GM12875 (cell line): Measurements from ENCODE around the gene CDH13.

Experiments
- H3K4me3 ChIP-seq: one replicate; pipeline ENCODE4 v1.5.1; 2011; ENCODE audit warnings: low read depth, low read length, control low read depth
- TF ChIP-seq, protein P1 (sequence below): IDR thresholded peaks from 2 replicates; pipeline ENCODE4 v1.5.1; 2011; ENCODE audit warnings: low read depth, mild to moderate bottlenecking, control low read depth, inconsistent platforms, low read length, moderate library complexity, borderline replicate concordance; ENCODE audit not compliant: insufficient read depth

The CDH13 gene

DNA sequence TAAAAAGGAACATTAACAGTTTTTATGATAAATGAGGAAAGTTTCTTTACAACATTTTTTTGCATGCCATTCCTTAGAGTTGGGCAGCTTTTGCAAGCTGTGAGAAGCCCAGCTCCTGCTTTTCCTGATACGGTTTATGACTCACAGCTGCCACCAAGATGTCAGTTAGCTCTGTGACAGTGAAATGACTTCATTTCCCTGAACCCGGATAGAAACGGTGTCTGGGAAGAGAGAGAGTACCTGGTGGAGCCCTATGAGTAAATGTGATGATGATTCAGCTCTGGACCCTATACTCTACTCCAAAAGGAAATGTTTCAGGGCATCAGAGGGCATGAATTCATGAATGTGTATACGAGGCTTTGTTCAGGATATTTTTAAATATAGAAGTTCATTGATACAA lies 814.7 kb downstream of the CDH13 start:
- no peak overlapping the region for H3K4me3 ChIP-seq
- TF ChIP-seq, protein P1, sequence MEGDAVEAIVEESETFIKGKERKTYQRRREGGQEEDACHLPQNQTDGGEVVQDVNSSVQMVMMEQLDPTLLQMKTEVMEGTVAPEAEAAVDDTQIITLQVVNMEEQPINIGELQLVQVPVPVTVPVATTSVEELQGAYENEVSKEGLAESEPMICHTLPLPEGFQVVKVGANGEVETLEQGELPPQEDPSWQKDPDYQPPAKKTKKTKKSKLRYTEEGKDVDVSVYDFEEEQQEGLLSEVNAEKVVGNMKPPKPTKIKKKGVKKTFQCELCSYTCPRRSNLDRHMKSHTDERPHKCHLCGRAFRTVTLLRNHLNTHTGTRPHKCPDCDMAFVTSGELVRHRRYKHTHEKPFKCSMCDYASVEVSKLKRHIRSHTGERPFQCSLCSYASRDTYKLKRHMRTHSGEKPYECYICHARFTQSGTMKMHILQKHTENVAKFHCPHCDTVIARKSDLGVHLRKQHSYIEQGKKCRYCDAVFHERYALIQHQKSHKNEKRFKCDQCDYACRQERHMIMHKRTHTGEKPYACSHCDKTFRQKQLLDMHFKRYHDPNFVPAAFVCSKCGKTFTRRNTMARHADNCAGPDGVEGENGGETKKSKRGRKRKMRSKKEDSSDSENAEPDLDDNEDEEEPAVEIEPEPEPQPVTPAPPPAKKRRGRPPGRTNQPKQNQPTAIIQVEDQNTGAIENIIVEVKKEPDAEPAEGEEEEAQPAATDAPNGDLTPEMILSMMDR: no peak

DNA sequence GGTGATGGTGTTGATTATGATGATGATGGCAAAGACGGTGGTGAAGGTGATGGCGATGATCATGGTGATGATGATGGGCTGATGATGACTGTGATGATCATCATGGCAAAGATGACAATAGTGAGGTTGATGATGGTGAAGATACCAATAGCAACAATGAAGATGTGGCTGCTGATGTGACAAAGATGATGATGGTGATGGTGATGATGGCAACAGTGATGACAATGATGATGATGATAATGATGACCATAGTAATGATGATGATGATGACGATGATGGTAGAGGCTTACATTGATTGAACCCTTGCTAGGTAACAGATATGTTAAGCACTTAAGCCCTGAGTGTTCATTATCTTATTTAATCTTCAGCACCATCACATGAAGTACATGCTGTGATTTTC lies 817.2 kb downstream of the CDH13 start:
- TF ChIP-seq, protein P1: no peak
- no peak overlapping the region for H3K4me3 ChIP-seq

DNA sequence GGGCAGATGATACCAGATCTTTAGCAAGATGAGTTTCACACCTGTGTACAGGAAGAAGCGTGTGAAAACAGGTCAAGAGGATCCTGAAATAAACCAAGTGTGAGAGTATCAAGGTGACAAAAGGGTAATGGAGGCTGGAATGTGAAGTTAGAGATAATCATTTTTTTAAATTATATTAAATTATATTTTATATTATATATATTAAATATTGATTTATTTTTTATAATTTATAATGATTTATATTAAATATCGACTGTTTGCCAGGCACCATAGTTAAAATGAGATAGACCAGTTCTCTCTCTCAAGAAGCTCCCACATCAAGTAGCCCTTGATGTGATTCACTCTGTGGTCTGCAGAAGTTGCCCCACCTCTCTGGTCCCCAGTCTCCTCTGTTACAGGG lies 820.8 kb downstream of the CDH13 start:
- H3K4me3 ChIP-seq: no peak overlapping the region
- TF ChIP-seq, protein P1: no peak

DNA sequence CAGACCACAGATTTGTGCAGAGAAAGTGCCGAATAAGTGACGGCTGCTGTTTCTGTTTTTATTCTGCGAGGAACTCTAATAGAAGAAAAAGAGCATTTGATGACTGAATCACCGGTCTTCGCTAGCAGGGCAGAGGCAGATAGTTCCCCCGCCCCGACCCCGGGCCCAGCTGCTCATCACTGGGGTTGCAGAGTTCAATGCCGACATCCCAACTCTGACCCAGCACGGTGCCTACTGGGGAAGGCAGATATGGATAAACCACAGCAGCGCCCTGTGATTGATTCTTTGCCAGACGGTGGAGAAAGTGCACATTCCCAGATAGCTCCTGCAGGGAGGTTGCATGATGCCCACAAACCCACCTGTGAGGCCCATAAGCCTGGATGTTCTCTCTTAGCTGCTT lies 823.1 kb downstream of the CDH13 start:
- TF ChIP-seq, protein P1: no peak
- no peak overlapping the region for H3K4me3 ChIP-seq

DNA sequence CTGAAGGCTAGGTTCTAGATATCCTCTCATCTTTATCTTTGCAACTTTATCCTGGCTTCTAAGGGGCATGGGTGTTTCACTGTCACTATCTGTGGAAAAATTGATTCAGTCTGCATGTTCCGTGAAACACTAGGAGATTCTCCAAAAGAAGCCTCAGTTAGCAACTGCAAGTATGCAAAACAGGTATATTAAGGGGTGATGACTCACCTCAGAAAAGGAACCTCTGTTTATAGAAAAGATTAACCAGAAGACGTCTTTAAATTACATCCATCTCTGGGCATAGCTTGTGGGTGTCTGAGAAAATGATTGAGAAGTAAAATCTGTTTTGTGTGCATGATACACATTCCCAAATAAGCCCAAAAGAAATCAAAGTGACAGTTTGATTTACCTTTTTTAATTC lies 827.2 kb downstream of the CDH13 start:
- H3K4me3 ChIP-seq: no peak overlapping the region
- TF ChIP-seq, protein P1: no peak

DNA sequence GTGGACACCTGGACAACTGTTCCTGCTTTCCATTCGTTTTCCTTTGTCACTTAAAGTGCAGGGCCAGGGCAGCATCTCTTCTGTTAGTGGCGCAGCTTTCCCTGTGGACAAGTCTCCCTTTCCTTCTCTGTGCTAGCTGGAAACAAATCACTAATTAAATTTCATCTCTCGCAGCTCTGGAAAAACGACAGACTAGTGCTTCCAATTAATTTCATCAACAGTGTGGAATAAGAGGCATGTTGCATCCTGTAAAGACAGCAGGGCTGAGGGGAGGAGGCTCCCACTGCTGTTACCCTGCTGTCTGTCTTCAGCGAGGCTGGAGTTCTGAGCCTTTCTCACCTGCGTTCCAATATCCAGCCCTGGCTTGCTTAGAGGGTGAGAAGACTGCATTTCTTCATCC lies 828.9 kb downstream of the CDH13 start:
- no peak overlapping the region for H3K4me3 ChIP-seq
- TF ChIP-seq, protein P1: no peak

DNA sequence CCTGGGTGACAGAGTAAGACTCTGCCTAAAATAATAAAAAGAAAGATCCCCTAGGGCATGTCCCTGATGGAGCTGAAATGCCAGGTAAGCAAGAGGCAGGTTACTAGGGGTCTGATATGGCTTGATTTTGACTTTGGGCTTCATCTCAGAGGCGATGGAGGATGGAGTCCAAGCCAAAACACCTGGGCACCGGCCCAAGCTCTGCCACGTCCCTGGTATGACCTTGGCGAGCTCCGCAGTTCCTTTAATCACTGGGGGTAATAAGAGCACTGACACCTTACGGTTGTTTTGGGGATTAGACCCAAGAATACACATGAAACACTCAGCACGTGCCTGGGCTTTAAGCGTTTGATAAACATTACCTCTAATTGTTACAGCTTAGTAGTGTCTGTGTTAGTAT lies 830.2 kb downstream of the CDH13 start:
- no peak overlapping the region for H3K4me3 ChIP-seq
- TF ChIP-seq, protein P1: no peak
